Stimulated activated naive B cell treated with anti-CD40 and anti-IgM and Interleukin-4, amounts not matched to agents 10 μg/mL and 1 μg/mL and 100 μg/mL, for 72 hours (primary cell): ENCODE data around the gene LTB4R.
"Not testable (repeated sequence)": the region's sequence is repeated elsewhere in the genome, so short reads cannot be mapped to it uniquely, and the experiment has no call there.

Experiments used
- ATAC-seq, 2 donors: fragments of 150-1000 bp; cut with Tn5 transposase; replicated peaks; 2 replicates each; pipeline ENCODE4 v1.10.0; 2021; ENCODE audit warnings: moderate library complexity in 1 of 2
- DNase-seq: peaks from one replicate; pipeline ENCODE4 v3.0.0; 2021
- H3K27ac Mint-ChIP-seq: one replicate; pipeline ENCODE4 v1.8.0; 2022; ENCODE audit warnings: mild to moderate bottlenecking, mixed read lengths
- H3K27me3 Mint-ChIP-seq, 2 donors: one replicate each; pipeline ENCODE4 v1.8.0; 2022; ENCODE audit warnings: mixed read lengths in 2 of 2
- H3K36me3 Mint-ChIP-seq, 2 donors: one replicate each; pipeline ENCODE4 v1.8.0; 2022; ENCODE audit warnings: mixed read lengths in 2 of 2, mild to moderate bottlenecking in 1 of 2
- H3K4me1 Mint-ChIP-seq, 2 donors: one replicate each; pipeline ENCODE4 v1.8.0; 2022; ENCODE audit warnings: mixed read lengths in 2 of 2, mild to moderate bottlenecking in 1 of 2
- H3K4me3 Mint-ChIP-seq, 2 donors: one replicate each; pipeline ENCODE4 v1.8.0; 2022; ENCODE audit warnings: mild to moderate bottlenecking in 2 of 2, mixed read lengths in 2 of 2, moderate library complexity in 1 of 2
- H3K9me3 Mint-ChIP-seq, 2 donors: one replicate each; pipeline ENCODE4 v1.8.0; 2022; ENCODE audit warnings: mixed read lengths in 2 of 2, mild to moderate bottlenecking in 1 of 2

Gene LTB4R

DNA sequence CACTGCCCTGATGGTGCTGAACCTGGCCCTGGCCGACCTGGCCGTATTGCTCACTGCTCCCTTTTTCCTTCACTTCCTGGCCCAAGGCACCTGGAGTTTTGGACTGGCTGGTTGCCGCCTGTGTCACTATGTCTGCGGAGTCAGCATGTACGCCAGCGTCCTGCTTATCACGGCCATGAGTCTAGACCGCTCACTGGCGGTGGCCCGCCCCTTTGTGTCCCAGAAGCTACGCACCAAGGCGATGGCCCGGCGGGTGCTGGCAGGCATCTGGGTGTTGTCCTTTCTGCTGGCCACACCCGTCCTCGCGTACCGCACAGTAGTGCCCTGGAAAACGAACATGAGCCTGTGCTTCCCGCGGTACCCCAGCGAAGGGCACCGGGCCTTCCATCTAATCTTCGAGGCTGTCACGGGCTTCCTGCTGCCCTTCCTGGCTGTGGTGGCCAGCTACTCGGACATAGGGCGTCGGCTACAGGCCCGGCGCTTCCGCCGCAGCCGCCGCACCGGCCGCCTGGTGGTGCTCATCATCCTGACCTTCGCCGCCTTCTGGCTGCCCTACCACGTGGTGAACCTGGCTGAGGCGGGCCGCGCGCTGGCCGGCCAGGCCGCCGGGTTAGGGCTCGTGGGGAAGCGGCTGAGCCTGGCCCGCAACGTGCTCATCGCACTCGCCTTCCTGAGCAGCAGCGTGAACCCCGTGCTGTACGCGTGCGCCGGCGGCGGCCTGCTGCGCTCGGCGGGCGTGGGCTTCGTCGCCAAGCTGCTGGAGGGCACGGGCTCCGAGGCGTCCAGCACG is 4.7 kb downstream of the LTB4R start:
- ATAC-seq, result no peak
- Mint-ChIP-seq H3K4me3 (no peak overlapping the region), H3K36me3 (peaks cover 5 to 23% of the 10 kb centered on the region in 2 donors), H3K9me3 (no peaks in the 10 kb centered on the region), H3K27ac (no peak overlapping the region), H3K4me1 (peaks cover 39 to 46% of the 10 kb centered on the region in 2 donors), H3K27me3 (peaks cover 12 to 17% of the 10 kb centered on the region in 2 donors)
- DNase-seq, result no peak

DNA sequence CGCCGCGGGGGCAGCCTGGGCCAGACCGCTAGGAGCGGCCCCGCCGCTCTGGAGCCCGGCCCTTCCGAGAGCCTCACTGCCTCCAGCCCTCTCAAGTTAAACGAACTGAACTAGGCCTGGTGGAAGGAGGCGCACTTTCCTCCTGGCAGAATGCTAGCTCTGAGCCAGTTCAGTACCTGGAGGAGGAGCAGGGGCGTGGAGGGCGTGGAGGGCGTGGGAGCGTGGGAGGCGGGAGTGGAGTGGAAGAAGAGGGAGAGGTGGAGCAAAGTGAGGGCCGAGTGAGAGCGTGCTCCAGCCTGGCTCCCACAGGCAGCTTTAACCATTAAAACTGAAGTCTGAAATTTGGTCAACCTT is 5.3 kb downstream of the LTB4R start:
- H3K27me3 Mint-ChIP-seq, result peaks cover 12 to 17% of the 10 kb centered on the region in 2 donors
- no peak overlapping the region for H3K4me3 Mint-ChIP-seq
- no peaks in the 10 kb centered on the region for H3K9me3 Mint-ChIP-seq
- ATAC-seq (no peak), DNase-seq (no peak)
- H3K4me1 Mint-ChIP-seq, result peaks cover 35 to 40% of the 10 kb centered on the region in 2 donors
- peaks cover 5 to 23% of the 10 kb centered on the region in 2 donors for H3K36me3 Mint-ChIP-seq
- H3K27ac Mint-ChIP-seq, result no peak overlapping the region

DNA sequence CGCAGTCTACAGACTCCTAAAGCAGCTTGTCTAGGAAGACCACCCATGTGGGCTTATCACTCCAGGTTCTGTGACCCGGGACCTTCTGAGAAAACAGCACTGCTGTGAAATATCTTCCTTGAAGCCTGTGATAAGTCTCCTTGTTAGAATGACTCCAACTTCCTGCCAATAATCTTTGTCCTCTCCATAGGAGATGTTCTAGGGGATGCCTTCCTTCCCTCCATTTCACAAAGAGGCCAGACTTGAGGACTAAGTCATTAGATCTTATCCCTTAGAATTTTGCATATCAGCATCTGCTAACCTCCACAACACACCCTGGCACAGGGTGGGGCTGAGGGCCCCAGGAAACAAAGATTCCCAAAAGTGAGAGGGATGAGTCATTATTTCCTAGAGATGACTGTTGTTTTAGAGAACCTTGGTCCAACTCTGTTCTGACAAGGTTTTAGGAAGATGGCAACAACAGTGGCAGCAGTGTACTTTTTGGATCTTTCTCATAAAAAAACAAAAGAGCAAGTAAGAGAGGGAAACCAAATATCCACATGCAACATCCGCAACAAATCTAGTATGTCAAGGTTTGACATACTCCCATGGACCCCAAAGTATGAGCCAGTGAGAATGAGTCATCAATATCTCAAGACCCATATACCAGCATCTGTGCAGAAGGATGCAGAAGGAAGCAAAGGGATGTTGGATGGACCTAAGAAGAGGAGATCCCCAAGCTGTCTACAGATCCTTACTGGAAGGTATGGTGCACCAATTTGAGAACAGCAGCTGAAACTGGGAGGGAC is 6.0 kb downstream of the LTB4R start:
- Mint-ChIP-seq H3K27ac (no peak overlapping the region), H3K4me3 (no peak overlapping the region), H3K36me3 (peaks cover 5 to 19% of the 10 kb centered on the region in 2 donors), H3K9me3 (no peaks in the 10 kb centered on the region), H3K4me1 (peaks cover 28 to 33% of the 10 kb centered on the region in 2 donors), H3K27me3 (peaks cover 15 to 21% of the 10 kb centered on the region in 2 donors)
- DNase-seq (no peak), ATAC-seq (no peak)

DNA sequence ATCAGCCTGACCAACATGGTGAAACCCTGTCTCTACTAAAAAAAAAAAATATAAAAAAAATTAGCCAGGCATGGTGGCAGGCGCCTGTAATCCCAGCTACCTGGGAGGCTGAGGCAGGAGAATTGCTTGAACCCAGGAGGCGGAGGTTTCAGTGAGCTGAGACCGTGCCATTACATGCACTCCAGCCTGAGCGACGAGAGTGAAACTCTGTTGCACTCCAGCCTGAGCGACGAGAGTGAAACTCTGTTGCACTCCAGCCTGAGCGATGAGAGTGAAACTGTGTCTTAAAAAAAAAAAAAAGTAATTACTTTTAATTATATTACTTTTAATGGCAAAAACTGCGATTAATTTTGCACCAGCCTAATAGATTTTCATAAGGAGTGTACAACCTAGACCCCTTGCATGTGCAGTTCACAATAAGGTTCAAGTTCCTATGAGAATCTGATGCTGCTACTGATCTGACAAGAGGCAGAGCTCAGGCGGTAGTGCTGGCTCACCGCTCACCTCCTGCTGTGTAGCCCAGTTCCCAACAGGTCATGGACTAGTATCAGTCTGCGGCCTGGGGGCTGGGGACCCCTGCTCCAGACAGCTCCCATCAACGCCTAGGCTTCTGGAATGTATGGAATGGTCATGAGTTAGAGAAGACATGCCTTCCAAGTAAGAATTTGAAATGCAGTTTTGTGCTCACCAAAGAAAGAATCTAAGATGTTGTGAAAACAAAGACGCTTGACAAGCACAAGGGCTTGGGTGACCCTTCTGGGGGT is 10.1 kb downstream of the LTB4R start:
- no peaks in the 10 kb centered on the region for H3K36me3 Mint-ChIP-seq
- DNase-seq (no peak), ATAC-seq (no peak)
- H3K27ac Mint-ChIP-seq, result no peak overlapping the region
- H3K4me3 Mint-ChIP-seq, result no peak overlapping the region
- H3K9me3 Mint-ChIP-seq, result no peaks in the 10 kb centered on the region
- H3K4me1 Mint-ChIP-seq, result peaks cover 4 to 6% of the 10 kb centered on the region in 2 donors
- H3K27me3 Mint-ChIP-seq, result peaks cover 22 to 28% of the 10 kb centered on the region in 2 donors

DNA sequence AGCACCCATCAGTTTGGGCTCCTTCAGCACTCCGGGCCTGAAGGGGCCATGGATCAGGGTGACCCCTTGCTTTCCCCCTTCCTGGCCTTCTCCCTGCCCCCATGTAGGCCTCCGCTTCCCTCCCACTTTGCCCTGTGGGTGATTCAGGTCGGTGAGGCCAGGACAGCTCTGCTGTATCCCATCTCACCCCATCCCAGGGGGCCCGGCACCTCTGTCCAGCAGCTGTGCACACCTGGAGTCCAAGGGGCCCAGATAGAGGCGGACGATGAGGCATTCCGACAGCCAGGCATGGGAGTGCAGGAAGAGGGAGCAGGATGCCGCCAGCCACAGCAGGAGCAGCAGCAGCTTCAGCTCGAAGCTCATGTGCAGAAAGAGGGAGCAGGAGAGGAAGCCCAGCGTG is 11.4 kb downstream of the LTB4R start:
- no peak for DNase-seq
- Mint-ChIP-seq H3K27me3 (peaks cover 22 to 28% of the 10 kb centered on the region in 2 donors), H3K9me3 (no peaks in the 10 kb centered on the region), H3K27ac (no peak overlapping the region), H3K36me3 (no peaks in the 10 kb centered on the region), H3K4me1 (no peaks in the 10 kb centered on the region), H3K4me3 (no peak overlapping the region)
- ATAC-seq, result no peak

DNA sequence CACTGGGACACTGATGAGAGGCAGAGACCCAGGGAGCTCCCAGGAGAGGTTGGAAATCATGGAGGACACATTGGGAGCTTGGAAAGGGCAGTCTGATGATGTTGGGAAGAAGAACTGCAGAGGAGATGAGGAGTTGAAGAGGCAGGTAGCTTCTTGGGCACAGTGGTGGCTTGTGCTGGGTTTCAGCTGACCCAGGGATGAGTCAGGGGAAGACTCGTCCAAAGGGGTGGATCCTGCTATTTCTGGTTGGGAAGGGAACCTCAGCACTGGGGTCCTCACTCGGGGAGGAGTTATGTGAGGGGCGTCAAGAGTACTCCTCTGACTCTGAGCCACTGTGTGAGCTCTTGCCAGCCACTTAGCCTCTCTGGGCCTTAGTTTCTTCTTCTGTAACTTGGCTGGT is 12.0 kb downstream of the LTB4R start:
- no peak for ATAC-seq
- no peak overlapping the region for H3K4me3 Mint-ChIP-seq
- peaks cover 0 to 1% of the 10 kb centered on the region in 2 donors for H3K4me1 Mint-ChIP-seq
- no peaks in the 10 kb centered on the region for H3K9me3 Mint-ChIP-seq
- H3K36me3 Mint-ChIP-seq, result no peaks in the 10 kb centered on the region
- H3K27ac Mint-ChIP-seq, result no peak overlapping the region
- peaks cover 22 to 28% of the 10 kb centered on the region in 2 donors for H3K27me3 Mint-ChIP-seq
- DNase-seq, result no peak

DNA sequence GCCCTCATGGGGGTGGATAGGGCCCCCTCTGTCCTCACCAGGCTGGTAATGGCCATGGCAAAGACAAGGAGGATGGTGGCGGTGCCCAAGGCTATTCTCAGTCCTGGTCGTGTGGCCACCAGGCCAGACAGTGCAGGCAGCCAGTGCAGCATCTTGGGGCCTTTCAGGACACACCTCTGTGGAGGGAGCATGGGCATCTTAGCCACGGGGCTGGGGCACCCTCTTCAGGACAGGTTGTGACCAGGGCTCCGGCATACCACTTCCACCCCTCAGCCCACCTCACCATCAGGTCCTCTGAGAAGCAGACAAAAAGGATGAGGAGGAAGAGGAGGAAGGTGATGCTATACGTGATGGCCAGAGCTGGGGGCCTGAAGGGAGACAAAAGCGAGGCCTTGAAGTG is 12.7 kb downstream of the LTB4R start:
- Mint-ChIP-seq H3K4me3 (no peak overlapping the region), H3K4me1 (peaks cover 0 to 1% of the 10 kb centered on the region in 2 donors), H3K27ac (no peak overlapping the region), H3K9me3 (no peaks in the 10 kb centered on the region), H3K27me3 (peaks cover 22 to 28% of the 10 kb centered on the region in 2 donors), H3K36me3 (no peaks in the 10 kb centered on the region)
- DNase-seq, result no peak
- ATAC-seq, result peak in 1 of 2 donors; percentile 23

DNA sequence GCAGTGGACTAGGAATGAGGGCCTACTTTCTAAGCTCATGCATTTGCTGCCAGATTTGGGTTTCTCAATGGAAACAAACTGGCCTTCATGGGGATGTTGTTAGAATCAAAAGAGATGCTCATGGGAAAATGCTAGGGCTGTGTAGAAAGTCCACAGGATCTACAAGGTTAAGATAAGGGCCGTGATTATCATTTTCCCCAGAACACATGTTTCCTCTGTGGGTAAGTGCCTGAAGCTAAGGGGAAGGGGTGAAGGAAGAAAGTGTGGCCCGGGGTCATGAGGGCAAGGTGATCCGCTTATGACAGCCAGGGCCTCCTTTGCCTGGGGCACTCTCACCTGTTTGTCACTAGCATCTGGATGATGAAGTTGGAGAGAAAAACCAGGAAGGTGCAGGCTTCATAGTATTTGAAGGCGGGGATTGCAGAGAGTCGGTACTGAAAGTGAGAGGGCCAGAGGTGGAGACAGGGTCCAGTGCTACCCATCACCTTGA is 13.8 kb downstream of the LTB4R start:
- DNase-seq, result no peak
- Mint-ChIP-seq H3K4me1 (peaks cover 0 to 2% of the 10 kb centered on the region in 2 donors), H3K36me3 (no peaks in the 10 kb centered on the region), H3K9me3 (no peaks in the 10 kb centered on the region), H3K27me3 (peaks cover 13 to 20% of the 10 kb centered on the region in 2 donors), H3K4me3 (no peak overlapping the region), H3K27ac (no peak overlapping the region)
- ATAC-seq, result no peak

DNA sequence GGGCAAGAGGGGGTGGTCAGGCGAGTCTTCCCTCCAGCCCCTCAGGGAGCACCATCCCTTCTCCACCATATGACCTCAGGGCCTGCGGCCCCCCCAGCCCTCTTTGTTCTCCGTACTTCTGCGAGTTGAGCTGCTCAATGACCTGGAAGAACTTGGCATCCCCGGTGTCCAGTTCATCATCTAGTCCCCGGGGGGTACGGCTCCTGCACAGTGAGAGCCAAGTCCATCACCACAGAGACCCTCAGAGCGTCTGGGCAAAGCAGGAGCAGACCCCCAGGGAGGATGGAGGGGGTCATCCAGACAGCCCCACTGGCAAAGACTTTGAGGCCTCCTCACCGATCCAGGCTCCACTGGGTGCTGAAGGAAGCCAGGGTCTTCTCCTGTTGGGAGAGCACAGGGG is 14.7 kb downstream of the LTB4R start:
- H3K4me3 Mint-ChIP-seq, result no peak overlapping the region
- H3K4me1 Mint-ChIP-seq, result peaks cover 0 to 3% of the 10 kb centered on the region in 2 donors
- H3K36me3 Mint-ChIP-seq, result no peaks in the 10 kb centered on the region
- DNase-seq (no peak), ATAC-seq (no peak)
- no peak overlapping the region for H3K27ac Mint-ChIP-seq
- peaks cover 9 to 16% of the 10 kb centered on the region in 2 donors for H3K27me3 Mint-ChIP-seq
- no peaks in the 10 kb centered on the region for H3K9me3 Mint-ChIP-seq

DNA sequence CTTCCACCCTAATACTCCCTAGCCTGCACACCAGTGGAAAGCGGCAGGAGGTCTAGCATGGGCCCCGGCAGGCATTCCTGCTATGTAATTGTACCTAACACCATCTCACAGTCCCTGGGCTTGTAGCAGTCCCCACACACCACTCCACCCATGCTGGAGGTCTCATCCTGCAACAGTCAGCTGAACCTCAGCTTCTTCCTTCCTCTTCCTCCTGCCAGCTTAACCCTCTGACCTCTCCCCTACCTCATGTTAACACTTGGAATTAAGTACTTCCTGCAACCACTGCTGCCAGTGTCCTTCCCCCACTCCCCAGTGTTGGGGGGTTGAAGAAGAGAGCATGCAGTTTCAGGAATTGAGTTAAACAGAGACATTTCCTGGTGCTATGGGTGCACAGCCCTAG is 16.0 kb downstream of the LTB4R start:
- no peak for ATAC-seq
- peaks cover 13 to 15% of the 10 kb centered on the region in 2 donors for H3K27me3 Mint-ChIP-seq
- H3K36me3 Mint-ChIP-seq, result no peaks in the 10 kb centered on the region
- H3K4me3 Mint-ChIP-seq, result no peak overlapping the region
- no peaks in the 10 kb centered on the region for H3K9me3 Mint-ChIP-seq
- H3K27ac Mint-ChIP-seq, result no peak overlapping the region
- peaks cover 6 to 8% of the 10 kb centered on the region in 2 donors for H3K4me1 Mint-ChIP-seq
- no peak for DNase-seq

DNA sequence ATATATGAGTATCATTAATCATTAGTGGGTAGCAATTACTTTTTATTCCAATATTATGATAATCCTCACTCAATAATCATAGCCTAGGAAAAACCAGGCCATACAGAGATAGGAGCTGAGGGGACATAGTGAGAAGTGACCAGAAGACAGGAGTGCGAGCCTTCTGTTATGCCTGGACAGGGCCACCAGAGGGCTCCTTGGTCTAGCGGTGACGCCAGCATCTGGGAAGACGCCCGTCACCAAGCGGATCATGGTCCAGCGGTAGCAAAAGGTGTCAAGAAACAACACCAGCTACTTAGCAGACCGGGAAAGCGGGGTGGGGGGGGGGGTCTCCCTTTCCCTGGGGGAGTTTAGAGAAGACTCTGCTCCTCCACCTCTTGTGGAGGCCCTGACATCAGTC is 16.6 kb downstream of the LTB4R start:
- not testable (repeated sequence) for DNase-seq, H3K4me3 Mint-ChIP-seq, H3K9me3 Mint-ChIP-seq, H3K36me3 Mint-ChIP-seq, H3K27ac Mint-ChIP-seq, ATAC-seq
- H3K4me1 Mint-ChIP-seq, result peaks cover 10 to 14% of the 10 kb centered on the region in 2 donors
- peaks cover 12 to 16% of the 10 kb centered on the region in 2 donors for H3K27me3 Mint-ChIP-seq

DNA sequence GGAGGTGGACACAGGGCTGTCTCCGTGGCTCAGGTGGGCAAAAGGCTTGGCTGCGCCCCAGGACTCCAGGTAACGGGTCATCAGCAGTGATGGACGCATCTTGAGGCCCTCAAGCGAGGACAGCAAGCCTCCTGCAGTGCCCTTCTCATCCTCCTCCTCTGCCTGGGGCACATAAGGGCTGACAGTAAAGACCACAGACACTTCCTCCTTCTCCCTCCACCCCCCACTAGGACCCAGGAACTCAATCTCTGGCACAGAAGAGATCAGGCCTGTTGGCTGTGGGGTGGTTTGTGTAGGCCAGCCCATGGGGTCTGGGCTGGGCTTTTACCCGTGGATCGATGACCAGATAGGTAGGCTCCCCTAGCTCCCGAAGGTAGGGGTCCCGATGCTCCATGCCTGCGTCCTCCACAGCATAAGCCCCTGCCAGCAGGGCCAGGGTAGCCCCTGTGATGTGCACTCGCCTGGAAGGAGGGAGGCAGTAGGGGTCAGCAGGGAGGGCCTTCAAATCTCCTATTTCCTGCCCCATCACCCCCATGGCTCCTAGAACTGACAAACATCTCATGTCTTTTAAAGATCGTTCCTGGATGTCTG is 17.9 kb downstream of the LTB4R start:
- ATAC-seq (no peak), DNase-seq (no peak)
- H3K36me3 Mint-ChIP-seq, result no peaks in the 10 kb centered on the region
- no peak overlapping the region for H3K27ac Mint-ChIP-seq
- H3K4me1 Mint-ChIP-seq, result peaks cover 14 to 25% of the 10 kb centered on the region in 2 donors
- H3K27me3 Mint-ChIP-seq, result peaks cover 11 to 25% of the 10 kb centered on the region in 2 donors
- no peaks in the 10 kb centered on the region for H3K9me3 Mint-ChIP-seq
- no peak overlapping the region for H3K4me3 Mint-ChIP-seq

DNA sequence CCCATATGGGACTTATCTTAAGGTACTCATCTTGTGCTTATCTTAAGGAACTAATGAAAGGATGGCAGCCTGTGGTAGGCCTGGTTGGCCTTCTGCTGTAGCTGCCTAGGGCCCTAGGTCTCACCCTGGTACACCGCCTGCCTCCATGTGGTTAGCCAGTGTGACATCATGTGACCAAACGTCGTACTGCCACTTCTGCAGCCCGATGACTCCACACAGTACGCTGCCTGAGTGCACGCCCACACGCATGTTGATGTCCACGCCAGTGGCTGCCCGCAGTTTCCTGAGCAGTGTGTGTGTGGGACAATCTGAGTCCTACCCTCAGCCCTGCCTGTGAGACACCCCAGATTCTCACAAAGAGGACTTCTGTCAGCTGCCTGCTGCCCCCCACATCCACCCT is 18.4 kb downstream of the LTB4R start:
- Mint-ChIP-seq H3K9me3 (no peaks in the 10 kb centered on the region), H3K27me3 (peaks cover 9 to 31% of the 10 kb centered on the region in 2 donors), H3K4me1 (peaks cover 18 to 30% of the 10 kb centered on the region in 2 donors), H3K4me3 (no peak overlapping the region), H3K36me3 (no peaks in the 10 kb centered on the region), H3K27ac (no peak overlapping the region)
- ATAC-seq (no peak), DNase-seq (no peak)
